ENCODE results near the gene NUDT22.

DNA sequence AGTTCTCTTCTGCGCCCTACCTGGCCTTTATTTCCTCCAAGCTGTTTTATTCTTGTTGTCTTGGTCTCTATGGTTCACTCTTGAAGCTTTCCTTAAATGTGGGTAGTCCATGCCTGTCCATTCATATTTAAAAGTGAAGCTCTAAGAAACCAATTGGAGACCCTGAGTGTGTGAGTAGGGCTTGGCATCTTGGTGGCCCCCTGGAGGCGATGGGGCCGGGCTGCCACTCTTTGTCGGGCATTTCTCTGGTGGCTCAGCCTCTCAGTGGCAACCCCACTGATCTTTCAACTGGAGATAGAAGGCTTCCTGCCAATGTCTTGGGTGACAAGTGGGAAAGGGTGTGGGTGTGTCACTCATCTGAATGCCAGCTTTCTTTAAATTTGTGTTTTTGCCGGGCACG lies 9.2 kb upstream of the NUDT22 start:
- TF ChIP-seq YY1 (IDR thresholded peaks at IDR 0.05; ENCODE audit: insufficient read depth, insufficient read length) (no peak), ZNF274 (IDR thresholded peaks at IDR 0.05; ENCODE audit: low read depth, low read length) (no peak)

Measured in NT2/D1 (cell line).